HG02970 (cell line): Measurements from ENCODE around the gene BTBD19.
A peak's percentile ranks its signal among the peaks of the same experiment; 100 is the strongest.
"Not testable (repeated sequence)": the region's sequence is repeated elsewhere in the genome, so short reads cannot be mapped to it uniquely, and the experiment has no call there.

Experiments
- ATAC-seq: cut with Tn5 transposase; IDR thresholded peaks from one replicate; pipeline ENCODE4 v1.9.1; 2021; ENCODE audit warnings: mild to moderate bottlenecking, moderate library complexity, moderate number of reproducible peaks; ENCODE audit not compliant: unreplicated experiment, low FRiP score

The BTBD19 gene

GRCh38 chr1:44807364-44808062 lies 810 bp upstream of the BTBD19 start:
- ATAC-seq, result peak; percentile 32

- ATAC-seq, result no peak
Observed at GRCh38 chr1:44808938-44809917, 905 bp downstream of the BTBD19 start.

- no peak for ATAC-seq
Observed at GRCh38 chr1:44810101-44810761, 1.9 kb downstream of the BTBD19 start.

GRCh38 chr1:44810762-44811105 lies 2.4 kb downstream of the BTBD19 start:
- not testable (repeated sequence) for ATAC-seq

- no peak for ATAC-seq
Observed at GRCh38 chr1:44811234-44811633, 2.9 kb downstream of the BTBD19 start.

- ATAC-seq, result no peak
Observed at GRCh38 chr1:44812822-44813543, 4.7 kb downstream of the BTBD19 start.

- ATAC-seq, result not testable (repeated sequence)
Observed at GRCh38 chr1:44815926-44816325, 7.6 kb downstream of the BTBD19 start.

GRCh38 chr1:44817307-44817706 lies 9.0 kb downstream of the BTBD19 start:
- ATAC-seq, result no peak

- ATAC-seq, result no peak
Observed at GRCh38 chr1:44817771-44818495, 9.6 kb downstream of the BTBD19 start.

- peak; percentile 21 for ATAC-seq
Observed at GRCh38 chr1:44819196-44819607, 10.9 kb downstream of the BTBD19 start.

GRCh38 chr1:44819608-44820327 lies 11.4 kb downstream of the BTBD19 start:
- ATAC-seq, result peak; percentile 65

- ATAC-seq, result no peak
Observed at GRCh38 chr1:44820328-44821239, 12.3 kb downstream of the BTBD19 start.

- ATAC-seq, result no peak
Observed at GRCh38 chr1:44821240-44821715, 13.0 kb downstream of the BTBD19 start.

GRCh38 chr1:44822131-44822701 lies 13.9 kb downstream of the BTBD19 start:
- no peak for ATAC-seq

- no peak for ATAC-seq
Observed at GRCh38 chr1:44822981-44823451, 14.7 kb downstream of the BTBD19 start.

GRCh38 chr1:44824392-44824791 lies 16.1 kb downstream of the BTBD19 start:
- not testable (repeated sequence) for ATAC-seq

GRCh38 chr1:44826375-44827196 lies 18.3 kb downstream of the BTBD19 start:
- no peak for ATAC-seq
